Measurements from ENCODE around the gene PLAC9. TPM values are rescaled to one million over a fixed set of nuclear protein-coding genes. Genes with fewer than 3 reads are reported as not detected.
"Not testable (repeated sequence)": the region's sequence is repeated elsewhere in the genome, so short reads cannot be mapped to it uniquely, and the experiment has no call there.

PLAC9 gene
- total and polyA plus RNA-seq, 5 donors from 2014 or later = 0.33 to 1.1 TPM; not detected in 3

GRCh38 chr10:80141696-80142460, 9.3 kb downstream of the PLAC9 start:
- Histone ChIP-seq H3K36me3 (ENCODE audit: control insufficient read depth, insufficient read depth, low read length) (no peaks in the 10 kb centered on the region), H3K27ac (ENCODE audit: insufficient read depth, low read length, poor library complexity, severe bottlenecking) (no peak overlapping the region), H3K4me1 (ENCODE audit: control insufficient read depth, insufficient read depth, low read length, poor library complexity, severe bottlenecking) (peaks cover 17% of the 10 kb centered on the region), H3K27me3 (ENCODE audit: control insufficient read depth, insufficient read depth, low read length) (no peaks in the 10 kb centered on the region), H3K4me3 (ENCODE audit: low read depth, low read length) (no peak overlapping the region), H3K9me3 (ENCODE audit: control insufficient read depth in 2 of 2, low read length in 2 of 2) (no peaks in the 10 kb centered on the region)
- ATAC-seq (ENCODE audit: low read depth in 2 of 2) = no peak
- no peak for DNase-seq
- Mint-ChIP-seq H3K4me3 (no peak overlapping the region), H3K9me3 (no peaks in the 10 kb centered on the region), H3K4me1 (peaks cover 11 to 26% (median 15%) of the 10 kb centered on the region in 4 donors), H3K36me3 (no peaks in the 10 kb centered on the region), H3K27me3 (peaks cover 19% of the 10 kb centered on the region), H3K27ac (no peak overlapping the region)

DNA sequence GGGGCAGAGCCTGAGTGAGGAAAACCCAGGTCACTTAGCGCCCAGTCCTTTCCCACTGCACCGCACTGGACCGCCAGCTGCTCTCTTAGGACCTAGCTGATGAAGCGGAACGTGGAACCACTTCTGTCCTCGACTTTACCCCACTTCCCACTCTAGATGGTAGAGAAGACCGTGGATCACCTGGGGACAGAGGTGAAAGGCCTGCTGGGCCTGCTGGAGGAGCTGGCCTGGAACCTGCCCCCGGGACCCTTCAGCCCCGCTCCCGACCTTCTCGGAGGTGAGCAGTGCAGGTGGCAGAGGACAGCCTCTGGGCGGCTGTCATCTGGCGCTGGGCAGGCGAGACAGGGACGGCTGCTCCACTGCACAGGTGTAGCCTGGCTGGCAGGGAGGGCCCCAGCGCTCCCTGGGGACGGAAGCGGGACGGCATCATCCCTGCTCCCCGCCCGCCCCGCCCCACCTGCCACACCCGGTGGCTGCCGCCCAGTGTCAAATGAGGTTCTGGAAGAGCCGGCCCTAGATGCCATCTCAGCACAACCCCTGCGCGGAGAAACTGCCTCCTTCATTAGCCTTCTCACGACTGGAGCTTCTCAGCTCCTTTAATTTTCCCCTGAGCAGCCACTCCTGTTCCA, 11.7 kb downstream of the PLAC9 start:
- peaks cover 6% of the 10 kb centered on the region for H3K36me3 Mint-ChIP-seq
- H3K9me3 Mint-ChIP-seq = peaks cover 0 to 4% (median 0%) of the 10 kb centered on the region in 7 donors
- ATAC-seq (ENCODE audit: low read depth in 2 of 2) (peak; percentile 40 to 48), DNase-seq (peak in 1 of 3 donors; percentile 51)
- H3K4me3 Mint-ChIP-seq = peak overlapping the region; percentile 84 to 93 (median 87)
- Histone ChIP-seq H3K9me3 (ENCODE audit: control insufficient read depth in 2 of 2, low read length in 2 of 2) (no peaks in the 10 kb centered on the region), H3K27me3 (ENCODE audit: control insufficient read depth, insufficient read depth, low read length) (no peaks in the 10 kb centered on the region), H3K4me1 (ENCODE audit: control insufficient read depth, insufficient read depth, low read length, poor library complexity, severe bottlenecking) (peaks cover 17% of the 10 kb centered on the region), H3K27ac (ENCODE audit: insufficient read depth, low read length, poor library complexity, severe bottlenecking) (peak overlapping the region; percentile 47), H3K4me3 (ENCODE audit: low read depth, low read length) (peak overlapping the region; percentile 45), H3K36me3 (ENCODE audit: control insufficient read depth, insufficient read depth, low read length) (peaks cover 4% of the 10 kb centered on the region)
- peaks cover 16% of the 10 kb centered on the region for H3K27me3 Mint-ChIP-seq
- peak overlapping the region; percentile 94 to 96 (median 96) for H3K27ac Mint-ChIP-seq
- peaks cover 11 to 27% (median 15%) of the 10 kb centered on the region in 4 donors for H3K4me1 Mint-ChIP-seq

DNA sequence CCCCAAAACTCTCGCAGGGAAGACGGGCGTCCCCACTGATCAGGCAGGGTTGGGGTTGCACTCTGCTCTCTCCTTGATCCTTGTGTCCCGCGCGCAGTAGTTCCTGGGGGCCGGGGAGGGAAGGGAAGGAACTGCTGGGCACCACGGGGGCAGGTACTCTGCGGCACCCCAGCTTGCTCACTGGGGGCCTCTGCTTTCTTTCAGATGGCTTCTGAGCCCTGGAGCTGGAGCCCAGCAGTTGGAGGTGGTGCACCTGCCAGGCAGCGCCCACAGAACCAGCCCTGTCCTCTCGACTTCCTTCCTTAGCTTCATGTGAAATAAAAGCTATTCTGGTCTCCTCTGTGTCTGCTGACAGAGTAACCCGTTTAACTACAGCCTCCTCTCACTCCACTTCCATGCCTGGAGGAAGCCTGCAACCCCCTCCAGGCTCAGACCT, 12.2 kb downstream of the PLAC9 start:
- Histone ChIP-seq H3K9me3 (ENCODE audit: control insufficient read depth in 2 of 2, low read length in 2 of 2) (peaks cover 0 to 1% of the 10 kb centered on the region in 2 experiments), H3K27me3 (ENCODE audit: control insufficient read depth, insufficient read depth, low read length) (no peaks in the 10 kb centered on the region), H3K36me3 (ENCODE audit: control insufficient read depth, insufficient read depth, low read length) (peaks cover 4% of the 10 kb centered on the region), H3K4me3 (ENCODE audit: low read depth, low read length) (no peak overlapping the region), H3K27ac (ENCODE audit: insufficient read depth, low read length, poor library complexity, severe bottlenecking) (peak overlapping the region; percentile 47), H3K4me1 (ENCODE audit: control insufficient read depth, insufficient read depth, low read length, poor library complexity, severe bottlenecking) (peaks cover 17% of the 10 kb centered on the region)
- Mint-ChIP-seq H3K27me3 (peaks cover 15% of the 10 kb centered on the region), H3K4me1 (peaks cover 11 to 31% (median 15%) of the 10 kb centered on the region in 4 donors), H3K27ac (peak overlapping the region; percentile 94 to 96 (median 96)), H3K4me3 (peak overlapping the region; percentile 77 to 89 (median 84)), H3K36me3 (peaks cover 12% of the 10 kb centered on the region), H3K9me3 (peaks cover 0 to 8% (median 0%) of the 10 kb centered on the region in 7 donors)
- ATAC-seq (ENCODE audit: low read depth in 2 of 2) (peak; percentile 56 to 66), DNase-seq (peak in 2 of 3 donors; percentile 34 to 70)

DNA sequence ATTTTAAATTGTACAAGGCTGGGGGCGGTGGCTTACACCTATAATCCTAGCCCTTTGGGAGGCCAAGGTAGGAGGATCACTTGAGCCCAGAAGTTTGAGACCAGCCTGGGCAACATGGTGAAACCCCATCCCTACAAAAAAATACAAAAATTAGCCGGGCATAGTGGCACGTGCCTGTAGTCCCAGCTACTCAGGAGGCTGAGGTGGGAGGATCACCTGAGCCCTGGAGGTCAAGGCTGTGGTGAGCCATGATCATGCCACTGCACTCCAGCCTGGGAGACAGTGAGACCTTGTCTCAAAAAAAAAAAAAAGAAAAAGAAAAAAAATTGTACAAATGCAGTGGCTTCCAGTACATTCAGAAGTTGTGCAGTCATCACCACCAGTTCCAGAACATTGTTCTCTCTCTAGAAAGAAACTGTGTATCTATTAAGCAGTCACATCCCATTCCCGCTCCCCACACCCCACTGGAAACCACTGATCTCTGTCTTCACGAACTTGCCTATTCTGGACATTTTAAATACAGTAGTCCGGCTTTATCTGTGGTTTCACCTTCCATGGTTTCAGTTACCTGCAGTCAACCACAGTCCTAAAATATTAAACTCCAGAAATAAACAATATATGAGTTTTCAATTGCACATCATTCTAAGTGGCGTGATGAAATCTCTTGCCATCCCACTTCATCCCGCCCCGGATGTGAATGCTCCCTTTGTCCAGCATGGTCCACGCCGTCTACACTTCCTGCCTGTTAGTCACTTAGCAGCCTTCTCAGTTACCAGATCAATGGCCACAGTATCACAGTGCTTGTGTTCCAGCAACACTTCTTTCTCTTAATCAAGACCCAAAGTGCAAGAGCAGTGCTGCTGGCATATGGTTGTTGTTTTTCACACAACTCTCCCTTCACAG, 13.1 kb downstream of the PLAC9 start:
- peak overlapping the region; percentile 7 to 77 (median 32) for H3K27ac Mint-ChIP-seq
- peaks cover 18% of the 10 kb centered on the region for H3K36me3 Mint-ChIP-seq
- peaks cover 15% of the 10 kb centered on the region for H3K27me3 Mint-ChIP-seq
- peak overlapping the region; percentile 24 to 89 (median 68) for H3K4me3 Mint-ChIP-seq
- not testable (repeated sequence) for ATAC-seq (ENCODE audit: low read depth in 2 of 2); H3K27me3 ChIP-seq (ENCODE audit: control insufficient read depth, insufficient read depth, low read length); H3K27ac ChIP-seq (ENCODE audit: insufficient read depth, low read length, poor library complexity, severe bottlenecking); H3K9me3 ChIP-seq (ENCODE audit: control insufficient read depth in 2 of 2, low read length in 2 of 2); DNase-seq; H3K4me3 ChIP-seq (ENCODE audit: low read depth, low read length)
- Histone ChIP-seq H3K36me3 (ENCODE audit: control insufficient read depth, insufficient read depth, low read length) (peaks cover 11% of the 10 kb centered on the region), H3K4me1 (ENCODE audit: control insufficient read depth, insufficient read depth, low read length, poor library complexity, severe bottlenecking) (peaks cover 17% of the 10 kb centered on the region)
- peaks cover 11 to 31% (median 17%) of the 10 kb centered on the region in 4 donors for H3K4me1 Mint-ChIP-seq
- peaks cover 0 to 14% (median 2%) of the 10 kb centered on the region in 7 donors for H3K9me3 Mint-ChIP-seq

- no peaks in the 10 kb centered on the region for H3K27me3 ChIP-seq (ENCODE audit: control insufficient read depth, insufficient read depth, low read length)
- H3K9me3 Mint-ChIP-seq = peaks cover 0 to 16% (median 2%) of the 10 kb centered on the region in 7 donors
- peaks cover 11 to 31% (median 21%) of the 10 kb centered on the region in 4 donors for H3K4me1 Mint-ChIP-seq
- H3K9me3 ChIP-seq (ENCODE audit: control insufficient read depth in 2 of 2, low read length in 2 of 2) = peaks cover 0 to 8% of the 10 kb centered on the region in 2 experiments
- peaks cover 22% of the 10 kb centered on the region for H3K36me3 ChIP-seq (ENCODE audit: control insufficient read depth, insufficient read depth, low read length)
- no peak for ATAC-seq (ENCODE audit: low read depth in 2 of 2)
- H3K4me1 ChIP-seq (ENCODE audit: control insufficient read depth, insufficient read depth, low read length, poor library complexity, severe bottlenecking) = peaks cover 17% of the 10 kb centered on the region
- H3K4me3 Mint-ChIP-seq = no peak overlapping the region
- H3K4me3 ChIP-seq (ENCODE audit: low read depth, low read length) = no peak overlapping the region
- no peak for DNase-seq
- H3K27ac Mint-ChIP-seq = peak overlapping the region in 1 of 3 donors; percentile 77
- peaks cover 12% of the 10 kb centered on the region for H3K27me3 Mint-ChIP-seq
- peaks cover 30% of the 10 kb centered on the region for H3K36me3 Mint-ChIP-seq
- H3K27ac ChIP-seq (ENCODE audit: insufficient read depth, low read length, poor library complexity, severe bottlenecking) = no peak overlapping the region
Observed at GRCh38 chr10:80146918-80147317, 14.4 kb downstream of the PLAC9 start.

DNA sequence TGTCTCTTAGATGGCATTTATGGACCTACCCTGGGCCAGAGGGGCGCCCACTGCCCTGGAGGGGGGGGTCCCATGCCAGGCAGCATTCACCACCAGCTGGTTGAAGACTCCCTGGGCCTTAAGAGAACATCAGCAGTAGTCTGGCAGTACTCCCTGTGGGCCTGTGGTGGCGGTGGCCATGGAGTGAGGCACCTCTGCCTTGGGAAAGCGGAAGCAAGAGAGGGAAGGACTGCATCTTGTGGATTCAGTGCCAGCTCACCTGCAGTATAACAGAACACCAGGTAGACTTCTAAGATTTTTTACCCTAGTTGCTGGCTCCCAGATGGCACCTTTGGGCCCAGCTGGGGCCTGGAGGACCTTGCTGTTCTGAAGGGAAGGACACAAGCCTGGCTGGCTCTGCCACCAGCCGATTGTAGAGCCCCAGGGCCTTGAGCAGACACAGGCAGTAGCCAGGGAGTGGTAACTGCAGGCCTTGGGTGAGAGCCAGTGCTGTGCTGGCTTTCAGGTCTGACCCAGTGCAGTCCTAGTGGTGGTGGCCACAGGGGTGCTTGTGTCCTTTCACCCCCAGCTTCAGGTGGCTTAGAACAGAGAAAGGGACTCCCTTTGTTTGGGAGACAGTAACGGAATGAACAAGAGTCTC, 15.8 kb downstream of the PLAC9 start:
- H3K4me1 Mint-ChIP-seq = peaks cover 12 to 32% (median 24%) of the 10 kb centered on the region in 4 donors
- peaks cover 36% of the 10 kb centered on the region for H3K36me3 Mint-ChIP-seq
- H3K4me3 Mint-ChIP-seq = no peak overlapping the region

More for the DNA sequence above, 15.8 kb downstream of the PLAC9 start:
- H3K27ac Mint-ChIP-seq = peak overlapping the region in 1 of 3 donors; percentile 60
- H3K4me3 ChIP-seq (ENCODE audit: low read depth, low read length) = no peak overlapping the region
- H3K4me1 ChIP-seq (ENCODE audit: control insufficient read depth, insufficient read depth, low read length, poor library complexity, severe bottlenecking) = peaks cover 17% of the 10 kb centered on the region
- H3K27me3 Mint-ChIP-seq = peaks cover 5% of the 10 kb centered on the region
- DNase-seq (no peak), ATAC-seq (ENCODE audit: low read depth in 2 of 2) (no peak)
- peaks cover 0 to 16% (median 2%) of the 10 kb centered on the region in 7 donors for H3K9me3 Mint-ChIP-seq
- H3K36me3 ChIP-seq (ENCODE audit: control insufficient read depth, insufficient read depth, low read length) = peaks cover 36% of the 10 kb centered on the region
- peaks cover 0 to 8% of the 10 kb centered on the region in 2 experiments for H3K9me3 ChIP-seq (ENCODE audit: control insufficient read depth in 2 of 2, low read length in 2 of 2)
- no peak overlapping the region for H3K27ac ChIP-seq (ENCODE audit: insufficient read depth, low read length, poor library complexity, severe bottlenecking)
- no peaks in the 10 kb centered on the region for H3K27me3 ChIP-seq (ENCODE audit: control insufficient read depth, insufficient read depth, low read length)

Measured in CD4-positive, CD25-positive, alpha-beta regulatory T cell (primary cell).